GM12874 (cell line): ENCODE data around the gene ZNF263.

Experiments used
- TF ChIP-seq, protein P1 (sequence below): IDR thresholded peaks from 2 replicates; pipeline ENCODE4 v1.5.1; 2011; ENCODE audit warnings: low read depth, mild to moderate bottlenecking, control low read depth, low read length, moderate library complexity; ENCODE audit not compliant: insufficient read depth

Gene ZNF263

DNA sequence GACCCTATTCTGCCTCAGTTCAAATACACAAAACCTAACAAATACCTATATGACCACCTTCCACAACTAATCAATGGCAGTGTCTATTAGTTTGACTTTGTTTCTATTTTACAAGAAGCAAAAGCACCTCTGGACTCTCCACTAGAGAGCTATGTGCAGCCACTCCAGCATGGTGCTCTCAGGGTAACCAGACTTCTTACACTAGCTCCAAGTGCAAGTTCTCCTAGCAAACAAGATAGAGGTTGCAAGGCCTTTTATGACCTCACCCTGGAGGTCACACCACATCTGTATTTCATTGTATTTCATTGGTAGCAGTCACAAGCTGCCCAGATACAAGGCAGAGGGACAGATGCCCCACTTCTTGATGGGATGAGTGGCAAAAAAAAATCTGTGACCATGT lies 8.3 kb upstream of the ZNF263 start:
- TF ChIP-seq, protein P1, sequence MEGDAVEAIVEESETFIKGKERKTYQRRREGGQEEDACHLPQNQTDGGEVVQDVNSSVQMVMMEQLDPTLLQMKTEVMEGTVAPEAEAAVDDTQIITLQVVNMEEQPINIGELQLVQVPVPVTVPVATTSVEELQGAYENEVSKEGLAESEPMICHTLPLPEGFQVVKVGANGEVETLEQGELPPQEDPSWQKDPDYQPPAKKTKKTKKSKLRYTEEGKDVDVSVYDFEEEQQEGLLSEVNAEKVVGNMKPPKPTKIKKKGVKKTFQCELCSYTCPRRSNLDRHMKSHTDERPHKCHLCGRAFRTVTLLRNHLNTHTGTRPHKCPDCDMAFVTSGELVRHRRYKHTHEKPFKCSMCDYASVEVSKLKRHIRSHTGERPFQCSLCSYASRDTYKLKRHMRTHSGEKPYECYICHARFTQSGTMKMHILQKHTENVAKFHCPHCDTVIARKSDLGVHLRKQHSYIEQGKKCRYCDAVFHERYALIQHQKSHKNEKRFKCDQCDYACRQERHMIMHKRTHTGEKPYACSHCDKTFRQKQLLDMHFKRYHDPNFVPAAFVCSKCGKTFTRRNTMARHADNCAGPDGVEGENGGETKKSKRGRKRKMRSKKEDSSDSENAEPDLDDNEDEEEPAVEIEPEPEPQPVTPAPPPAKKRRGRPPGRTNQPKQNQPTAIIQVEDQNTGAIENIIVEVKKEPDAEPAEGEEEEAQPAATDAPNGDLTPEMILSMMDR = no peak

DNA sequence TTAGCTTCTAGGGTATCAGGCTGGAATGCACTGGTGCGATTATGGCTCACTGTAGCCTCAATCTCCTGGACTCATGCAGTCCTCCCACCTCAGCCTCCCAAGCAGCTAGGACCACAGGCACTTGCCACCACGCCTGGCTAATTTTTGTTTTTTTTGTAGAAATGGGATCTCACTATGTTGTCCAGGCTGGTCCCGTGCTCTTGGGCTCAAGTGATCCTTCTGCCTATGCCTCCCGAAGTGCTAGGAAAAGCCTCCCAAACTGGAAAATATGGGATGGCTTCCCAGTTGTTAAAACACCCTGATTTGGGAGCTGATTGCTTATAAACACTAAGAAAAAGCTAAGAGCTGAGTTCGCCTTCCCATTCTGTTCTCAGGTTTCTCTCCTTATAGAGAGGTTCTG lies 6.6 kb upstream of the ZNF263 start:
- TF ChIP-seq, protein P1 = no peak

DNA sequence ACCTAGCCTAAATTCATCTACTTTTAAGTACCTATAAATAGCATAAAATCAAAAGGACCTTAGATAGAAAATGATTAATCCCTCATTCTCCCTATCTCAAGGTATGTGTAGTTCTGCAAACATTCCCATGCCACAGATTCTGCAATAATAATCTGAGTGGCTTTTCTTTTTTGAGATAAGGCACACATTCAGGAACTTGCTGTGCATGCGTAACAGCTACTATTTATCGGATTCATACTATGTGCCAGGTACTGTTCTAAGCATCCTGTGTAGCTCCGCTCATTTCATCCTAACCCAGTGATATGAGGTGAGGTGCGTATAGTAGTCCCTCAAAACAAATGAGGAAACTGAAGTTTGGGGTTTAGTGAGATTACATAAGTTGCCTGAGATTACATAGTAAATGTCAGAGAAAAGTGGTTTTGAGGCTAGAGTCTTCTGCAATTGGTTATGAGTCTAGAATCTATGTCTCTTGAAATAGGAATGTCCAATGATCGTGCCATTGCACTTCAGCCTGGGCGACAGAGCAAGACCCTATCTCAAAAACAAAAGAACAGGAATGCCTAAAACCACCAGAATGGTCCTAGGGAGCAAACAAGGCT lies 2.0 kb upstream of the ZNF263 start:
- TF ChIP-seq, protein P1 = no peak

DNA sequence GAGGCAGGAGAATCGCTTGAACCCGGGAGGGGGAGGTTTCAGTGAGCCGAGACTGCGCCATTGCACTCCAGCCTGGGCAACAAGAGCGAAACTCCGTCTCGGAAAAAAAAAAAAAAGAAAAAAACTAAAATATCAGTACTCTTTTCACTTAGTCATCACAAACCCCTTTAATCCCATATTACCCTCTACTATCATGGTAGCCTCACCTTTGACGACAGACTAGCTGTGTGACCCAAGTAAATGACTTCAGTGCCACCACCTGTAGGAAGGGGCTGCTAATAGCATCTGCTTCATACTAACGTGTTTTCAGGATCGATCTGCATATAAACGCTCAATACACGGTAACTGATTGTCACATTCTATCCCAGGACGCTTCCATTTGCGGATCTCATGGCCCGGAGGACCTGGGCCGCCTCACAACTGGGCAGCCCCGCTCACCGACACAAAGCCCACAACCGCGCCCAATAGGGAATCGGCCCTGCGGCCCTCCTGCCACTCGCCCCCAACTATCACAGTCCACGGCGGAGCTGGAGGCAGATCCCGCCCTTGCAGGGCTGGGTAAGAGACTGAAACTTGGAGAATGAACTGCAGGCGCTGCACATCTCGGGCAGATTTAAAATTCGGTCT lies 1.1 kb upstream of the ZNF263 start:
- TF ChIP-seq, protein P1 = no peak

DNA sequence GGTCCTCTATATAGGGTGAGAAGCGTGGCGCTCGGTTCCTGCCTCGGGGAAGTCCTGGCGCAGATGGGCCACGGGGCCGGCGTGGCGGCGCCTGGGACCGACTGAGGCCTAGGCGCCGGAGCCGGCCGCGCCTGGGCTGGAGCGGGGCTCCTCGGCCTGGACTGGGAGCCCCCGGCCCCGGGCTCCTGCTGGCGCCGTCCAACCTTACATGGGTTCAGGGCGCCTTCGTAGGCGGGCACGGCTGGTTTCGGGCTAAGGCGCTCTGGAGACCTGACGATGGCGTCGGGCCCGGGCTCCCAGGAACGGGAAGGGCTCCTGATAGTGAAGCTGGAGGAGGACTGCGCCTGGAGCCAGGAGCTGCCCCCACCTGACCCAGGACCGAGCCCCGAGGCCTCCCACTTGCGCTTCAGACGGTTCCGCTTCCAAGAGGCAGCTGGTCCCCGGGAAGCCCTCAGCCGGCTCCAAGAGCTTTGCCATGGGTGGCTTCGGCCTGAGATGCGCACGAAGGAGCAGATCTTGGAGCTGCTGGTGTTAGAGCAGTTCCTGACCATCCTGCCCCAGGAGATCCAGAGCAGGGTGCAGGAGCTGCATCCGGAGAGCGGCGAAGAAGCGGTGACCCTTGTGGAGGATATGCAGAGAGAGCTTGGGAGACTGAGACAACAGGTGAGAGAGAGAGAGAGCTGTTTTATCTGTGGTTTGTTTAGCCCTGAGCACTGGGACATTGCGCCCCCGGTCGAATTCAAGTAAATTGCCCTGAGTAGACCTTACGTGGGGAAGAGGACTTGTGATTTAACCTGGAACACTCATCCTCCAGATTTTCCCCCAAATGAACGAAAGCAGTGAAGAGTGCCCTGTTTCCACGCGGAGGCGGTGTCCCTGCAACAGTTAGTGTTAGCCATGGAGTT lies 504 bp downstream of the ZNF263 start:
- TF ChIP-seq, protein P1 = no peak

DNA sequence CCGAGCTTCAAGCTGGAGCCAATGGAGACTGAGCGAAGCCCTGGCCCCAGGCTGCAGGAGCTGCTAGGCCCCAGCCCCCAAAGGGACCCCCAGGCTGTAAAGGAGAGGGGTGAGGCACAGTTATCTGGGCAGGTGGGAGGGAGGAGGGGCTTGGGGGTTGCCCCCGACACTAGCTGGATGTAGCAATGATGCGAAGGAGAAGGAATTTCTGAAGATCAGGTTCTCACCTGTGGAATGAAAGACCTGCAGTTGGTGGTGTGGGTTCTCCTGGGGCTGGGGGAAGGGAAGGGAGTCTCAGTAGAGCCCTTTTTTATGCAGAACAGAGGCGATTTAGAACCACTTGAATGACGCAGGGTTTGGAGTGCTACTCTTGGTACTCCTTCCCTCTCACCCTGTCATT lies 1.8 kb downstream of the ZNF263 start:
- TF ChIP-seq, protein P1 = no peak

DNA sequence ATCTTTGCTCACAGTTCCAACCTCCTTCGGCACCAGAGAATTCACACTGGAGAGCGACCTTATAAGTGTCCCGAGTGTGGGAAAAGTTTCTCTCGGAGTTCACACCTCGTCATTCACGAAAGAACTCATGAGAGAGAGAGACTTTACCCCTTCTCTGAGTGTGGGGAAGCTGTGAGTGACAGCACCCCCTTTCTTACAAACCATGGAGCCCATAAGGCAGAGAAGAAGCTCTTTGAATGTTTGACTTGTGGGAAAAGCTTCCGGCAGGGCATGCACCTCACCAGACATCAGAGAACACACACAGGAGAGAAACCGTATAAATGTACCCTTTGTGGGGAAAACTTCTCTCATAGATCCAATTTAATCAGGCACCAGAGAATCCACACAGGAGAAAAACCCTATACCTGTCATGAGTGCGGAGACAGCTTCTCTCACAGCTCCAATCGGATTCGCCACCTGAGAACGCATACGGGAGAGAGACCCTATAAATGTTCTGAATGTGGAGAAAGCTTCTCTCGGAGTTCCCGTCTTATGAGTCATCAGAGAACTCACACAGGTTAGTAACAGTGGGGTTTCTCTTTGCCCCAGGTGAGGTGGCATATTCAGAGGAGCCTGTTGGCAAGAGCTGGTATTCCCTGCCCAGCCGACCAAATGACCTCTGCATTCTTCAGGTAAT lies 6.8 kb downstream of the ZNF263 start:
- TF ChIP-seq, protein P1 = no peak
